ENCODE measurements around the gene FSCN2.
A peak's percentile ranks its signal among the peaks of the same experiment; 100 is the strongest.
"Not testable (repeated sequence)": the region's sequence is repeated elsewhere in the genome, so short reads cannot be mapped to it uniquely, and the experiment has no call there.

The FSCN2 gene

GRCh38 chr17:81578561-81579225, 50.5 kb downstream of the FSCN2 start:
- intact Hi-C loops (cut with DNase I), result no loop called here
- DNase-seq, result peak in 20 of 42 donors; percentile 17 to 78 (median 40)

- no peak for DNase-seq
- intact Hi-C loops (cut with DNase I), result no loop called here
Measured at GRCh38 chr17:81579298-81579697, 51.1 kb downstream of the FSCN2 start.

- intact Hi-C loops (cut with DNase I), result no loop called here
- peak in 15 of 42 donors; percentile 9 to 64 (median 37) for DNase-seq
Measured at GRCh38 chr17:81579821-81580321, 51.7 kb downstream of the FSCN2 start.

- DNase-seq, result no peak
- intact Hi-C loops (cut with DNase I), result no loop called here
Measured at GRCh38 chr17:81580481-81580880, 52.3 kb downstream of the FSCN2 start.

GRCh38 chr17:81581758-81582157, 53.6 kb downstream of the FSCN2 start:
- intact Hi-C loops (cut with DNase I), result no loop called here
- no peak for DNase-seq

GRCh38 chr17:81582341-81582740, 54.2 kb downstream of the FSCN2 start:
- intact Hi-C loops (cut with DNase I), result no loop called here
- DNase-seq, result no peak

- intact Hi-C loops (cut with DNase I), result no loop called here
- peak in 7 of 42 donors; percentile 14 to 44 (median 25) for DNase-seq
Measured at GRCh38 chr17:81582749-81583148, 54.6 kb downstream of the FSCN2 start.

GRCh38 chr17:81583589-81584342, 55.6 kb downstream of the FSCN2 start:
- intact Hi-C loops (cut with DNase I), result no loop called here
- DNase-seq, result no peak

GRCh38 chr17:81584771-81585170, 56.6 kb downstream of the FSCN2 start:
- DNase-seq; intact Hi-C loops (cut with DNase I): not testable (repeated sequence)

GRCh38 chr17:81586096-81586495, 57.9 kb downstream of the FSCN2 start:
- DNase-seq, result no peak
- intact Hi-C loops (cut with DNase I), result no loop called here
